HEK293T (cell line): ENCODE results near the gene SLC25A31.

Source experiments
- ARNT ChIP-seq: fragments of 450-650 bp; IDR thresholded peaks from 2 replicates; pipeline ENCODE4 v1.6.1; 2017; ENCODE audit warnings: mild to moderate bottlenecking
- BHLHE40 ChIP-seq: fragments of 450-650 bp; IDR thresholded peaks from 2 replicates; pipeline ENCODE4 v1.6.1; 2016; ENCODE audit warnings: mild to moderate bottlenecking, moderate library complexity, borderline replicate concordance
- CTBP1 ChIP-seq: fragments of 450-650 bp; IDR thresholded peaks from 2 replicates; pipeline ENCODE4 v1.6.1; 2016; ENCODE audit warnings: borderline replicate concordance
- ELF4 ChIP-seq: fragments of 450-650 bp; IDR thresholded peaks from 2 replicates; pipeline ENCODE4 v1.6.1; 2017; ENCODE audit warnings: antibody characterized with exemption
- FOXA1 ChIP-seq: fragments of 450-650 bp; IDR thresholded peaks from 2 replicates; pipeline ENCODE4 v1.6.1; 2016; ENCODE audit warnings: mild to moderate bottlenecking
- FOXM1 ChIP-seq: fragments of 450-650 bp; IDR thresholded peaks from 2 replicates; pipeline ENCODE4 v1.6.1; 2017; ENCODE audit warnings: mild to moderate bottlenecking, borderline replicate concordance
- HDGF ChIP-seq: fragments of 450-650 bp; IDR thresholded peaks from 2 replicates; pipeline ENCODE4 v1.6.1; 2017; ENCODE audit warnings: antibody characterized with exemption, borderline replicate concordance
- LEF1 ChIP-seq: fragments of 450-650 bp; IDR thresholded peaks from 2 replicates; pipeline ENCODE4 v1.6.1; 2017; ENCODE audit warnings: mild to moderate bottlenecking, borderline replicate concordance
- NFRKB ChIP-seq: fragments of 450-650 bp; IDR thresholded peaks from 2 replicates; pipeline ENCODE4 v1.6.1; 2016; ENCODE audit warnings: mild to moderate bottlenecking, moderate library complexity
- SP1 ChIP-seq: fragments of 450-650 bp; IDR thresholded peaks from 2 replicates; pipeline ENCODE4 v1.6.1; 2017
- SUZ12 ChIP-seq: fragments of 450-650 bp; IDR thresholded peaks from 2 replicates; pipeline ENCODE4 v1.6.1; 2016; ENCODE audit warnings: mild to moderate bottlenecking
- TARDBP ChIP-seq: fragments of 450-650 bp; IDR thresholded peaks from 2 replicates; pipeline ENCODE4 v1.6.1; 2016
- ZNF384 ChIP-seq: fragments of 450-650 bp; IDR thresholded peaks from 2 replicates; pipeline ENCODE4 v1.6.1; 2016
- TF ChIP-seq, protein P1 (sequence below): fragments of 450-650 bp; IDR thresholded peaks from 2 replicates; pipeline ENCODE4 v1.6.1; 2016

DNA sequence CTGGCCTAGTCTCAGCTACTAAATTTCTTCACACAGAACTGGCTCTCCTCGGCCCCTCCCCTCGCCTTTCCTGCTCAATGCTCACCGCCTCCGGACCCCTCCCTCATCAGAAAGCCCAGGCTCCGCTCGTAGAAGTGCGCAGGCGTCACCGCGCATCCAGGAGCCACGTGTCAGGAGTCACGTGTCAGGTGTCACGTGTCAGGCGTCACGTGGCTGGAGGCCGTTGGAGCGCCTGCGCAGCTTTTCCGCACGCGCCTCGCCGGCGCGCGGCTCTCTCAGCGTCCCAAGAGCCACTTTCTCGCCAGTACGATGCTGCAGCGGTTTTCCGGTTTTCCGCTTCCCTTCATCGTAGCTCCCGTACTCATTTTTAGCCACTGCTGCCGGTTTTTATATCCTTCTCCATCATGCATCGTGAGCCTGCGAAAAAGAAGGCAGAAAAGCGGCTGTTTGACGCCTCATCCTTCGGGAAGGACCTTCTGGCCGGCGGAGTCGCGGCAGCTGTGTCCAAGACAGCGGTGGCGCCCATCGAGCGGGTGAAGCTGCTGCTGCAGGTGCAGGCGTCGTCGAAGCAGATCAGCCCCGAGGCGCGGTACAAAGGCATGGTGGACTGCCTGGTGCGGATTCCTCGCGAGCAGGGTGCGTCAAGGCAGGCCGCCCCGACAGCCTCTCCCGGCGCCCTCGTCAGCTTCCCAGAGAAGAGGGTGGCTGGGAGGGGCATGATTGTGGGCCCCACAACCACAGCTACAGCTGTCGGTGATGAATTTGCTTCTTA lies at the start of gene SLC25A31:
- TF ChIP-seq, protein P1, sequence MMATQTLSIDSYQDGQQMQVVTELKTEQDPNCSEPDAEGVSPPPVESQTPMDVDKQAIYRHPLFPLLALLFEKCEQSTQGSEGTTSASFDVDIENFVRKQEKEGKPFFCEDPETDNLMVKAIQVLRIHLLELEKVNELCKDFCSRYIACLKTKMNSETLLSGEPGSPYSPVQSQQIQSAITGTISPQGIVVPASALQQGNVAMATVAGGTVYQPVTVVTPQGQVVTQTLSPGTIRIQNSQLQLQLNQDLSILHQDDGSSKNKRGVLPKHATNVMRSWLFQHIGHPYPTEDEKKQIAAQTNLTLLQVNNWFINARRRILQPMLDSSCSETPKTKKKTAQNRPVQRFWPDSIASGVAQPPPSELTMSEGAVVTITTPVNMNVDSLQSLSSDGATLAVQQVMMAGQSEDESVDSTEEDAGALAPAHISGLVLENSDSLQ, result no peak
- TF ChIP-seq HDGF (no peak), CTBP1 (no peak), FOXM1 (no peak), NFRKB (no peak), ARNT (no peak), LEF1 (no peak), SUZ12 (no peak), SP1 (no peak), TARDBP (no peak), ELF4 (no peak), BHLHE40 (no peak), ZNF384 (no peak), FOXA1 (no peak)
